T-helper 2 cell treated with Interferon-gamma antibody and Interleukin-4, amounts not matched to agents 5 μg/mL and 100 μg/mL, for 36 hours (primary cell): ENCODE data around the gene HLA-DMA.
A peak's percentile ranks its signal among the peaks of the same experiment; 100 is the strongest.

Source experiments
- DNase-seq: peaks from one replicate; pipeline ENCODE4 v3.0.0; 2021; ENCODE audit warnings: low spot score
- H3K27ac Mint-ChIP-seq: one replicate; pipeline ENCODE4 v1.8.0; 2021; ENCODE audit warnings: mild to moderate bottlenecking, mixed read lengths
- H3K27me3 Mint-ChIP-seq: one replicate; pipeline ENCODE4 v1.8.0; 2021; ENCODE audit warnings: low read depth, mixed read lengths
- H3K36me3 Mint-ChIP-seq: one replicate; pipeline ENCODE4 v1.8.0; 2021; ENCODE audit warnings: low read depth, mixed read lengths
- H3K4me1 Mint-ChIP-seq: one replicate; pipeline ENCODE4 v1.8.0; 2021; ENCODE audit warnings: low read depth, mixed read lengths
- H3K4me3 Mint-ChIP-seq: one replicate; pipeline ENCODE4 v1.8.0; 2022; ENCODE audit warnings: mild to moderate bottlenecking, moderate library complexity, mixed read lengths
- H3K9me3 Mint-ChIP-seq: one replicate; pipeline ENCODE4 v1.8.0; 2021; ENCODE audit warnings: mixed read lengths

Gene HLA-DMA

DNA sequence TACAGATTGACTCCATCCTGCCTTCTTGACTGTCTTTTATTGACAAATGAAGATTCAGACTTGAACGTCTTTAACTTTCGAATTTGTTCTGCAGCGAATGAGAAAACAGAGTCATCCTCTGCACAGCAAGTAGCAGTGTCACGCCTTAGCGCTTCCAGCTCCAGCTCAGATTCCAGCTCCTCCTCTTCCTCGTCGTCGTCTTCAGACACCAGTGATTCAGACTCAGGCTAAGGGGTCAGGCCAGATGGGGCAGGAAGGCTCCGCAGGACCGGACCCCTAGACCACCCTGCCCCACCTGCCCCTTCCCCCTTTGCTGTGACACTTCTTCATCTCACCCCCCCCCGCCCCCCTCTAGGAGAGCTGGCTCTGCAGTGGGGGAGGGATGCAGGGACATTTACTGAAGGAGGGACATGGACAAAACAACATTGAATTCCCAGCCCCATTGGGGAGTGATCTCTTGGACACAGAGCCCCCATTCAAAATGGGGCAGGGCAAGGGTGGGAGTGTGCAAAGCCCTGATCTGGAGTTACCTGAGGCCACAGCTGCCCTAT lies 27.7 kb upstream of the HLA-DMA start:
- H3K27ac Mint-ChIP-seq, result no peak overlapping the region
- H3K27me3 Mint-ChIP-seq, result no peaks in the 10 kb centered on the region
- H3K9me3 Mint-ChIP-seq, result no peaks in the 10 kb centered on the region
- peaks cover 67% of the 10 kb centered on the region for H3K36me3 Mint-ChIP-seq
- no peak overlapping the region for H3K4me3 Mint-ChIP-seq
- H3K4me1 Mint-ChIP-seq, result peaks cover 38% of the 10 kb centered on the region
- DNase-seq, result no peak

- DNase-seq, result no peak
- Mint-ChIP-seq H3K27me3 (no peaks in the 10 kb centered on the region), H3K9me3 (no peaks in the 10 kb centered on the region), H3K4me1 (peaks cover 44% of the 10 kb centered on the region), H3K4me3 (no peak overlapping the region), H3K36me3 (peaks cover 74% of the 10 kb centered on the region), H3K27ac (no peak overlapping the region)
Measured at GRCh38 chr6:32979720-32980487, 27.0 kb upstream of the HLA-DMA start.

- peak overlapping the region; percentile 24 for H3K4me3 Mint-ChIP-seq
Measured at GRCh38 chr6:32977953-32978324, 25.0 kb upstream of the HLA-DMA start.

DNA sequence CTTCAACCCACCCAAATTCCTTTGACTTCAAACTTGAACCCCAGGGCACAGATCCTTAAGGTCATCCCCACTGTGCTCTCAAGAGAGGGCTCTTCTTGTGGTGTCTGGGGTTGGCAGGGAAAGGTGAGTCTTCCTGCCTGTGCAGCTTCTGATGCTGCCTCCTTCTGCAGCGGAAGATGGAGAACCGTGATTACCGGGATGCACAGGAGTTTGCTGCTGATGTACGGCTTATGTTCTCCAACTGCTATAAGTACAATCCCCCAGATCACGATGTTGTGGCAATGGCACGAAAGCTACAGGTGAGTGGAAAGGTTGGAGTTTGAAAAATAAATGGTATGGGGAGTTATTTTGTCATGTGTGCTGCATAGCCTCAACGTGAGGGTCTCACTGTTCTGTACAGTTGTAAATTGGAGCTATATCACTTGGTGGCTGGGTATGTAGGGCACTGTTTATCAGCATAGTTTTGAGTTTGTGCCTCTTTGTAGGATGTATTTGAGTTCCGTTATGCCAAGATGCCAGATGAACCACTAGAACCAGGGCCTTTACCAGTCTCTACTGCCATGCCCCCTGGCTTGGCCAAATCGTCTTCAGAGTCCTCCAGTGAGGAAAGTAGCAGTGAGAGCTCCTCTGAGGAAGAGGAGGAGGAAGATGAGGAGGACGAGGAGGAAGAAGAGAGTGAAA lies 24.5 kb upstream of the HLA-DMA start:
- no peak for DNase-seq
- Mint-ChIP-seq H3K4me3 (peak overlapping the region; percentile 24), H3K9me3 (no peaks in the 10 kb centered on the region), H3K4me1 (peaks cover 35% of the 10 kb centered on the region), H3K36me3 (peaks cover 97% of the 10 kb centered on the region), H3K27me3 (no peaks in the 10 kb centered on the region), H3K27ac (peak overlapping the region; percentile 46)

More at GRCh38 chr6:32977953-32978324, 25.0 kb upstream of the HLA-DMA start:
- H3K27ac Mint-ChIP-seq, result peak overlapping the region; percentile 46
- H3K4me1 Mint-ChIP-seq, result peaks cover 35% of the 10 kb centered on the region
- no peak for DNase-seq
- H3K36me3 Mint-ChIP-seq, result peaks cover 93% of the 10 kb centered on the region
- no peaks in the 10 kb centered on the region for H3K27me3 Mint-ChIP-seq
- no peaks in the 10 kb centered on the region for H3K9me3 Mint-ChIP-seq

DNA sequence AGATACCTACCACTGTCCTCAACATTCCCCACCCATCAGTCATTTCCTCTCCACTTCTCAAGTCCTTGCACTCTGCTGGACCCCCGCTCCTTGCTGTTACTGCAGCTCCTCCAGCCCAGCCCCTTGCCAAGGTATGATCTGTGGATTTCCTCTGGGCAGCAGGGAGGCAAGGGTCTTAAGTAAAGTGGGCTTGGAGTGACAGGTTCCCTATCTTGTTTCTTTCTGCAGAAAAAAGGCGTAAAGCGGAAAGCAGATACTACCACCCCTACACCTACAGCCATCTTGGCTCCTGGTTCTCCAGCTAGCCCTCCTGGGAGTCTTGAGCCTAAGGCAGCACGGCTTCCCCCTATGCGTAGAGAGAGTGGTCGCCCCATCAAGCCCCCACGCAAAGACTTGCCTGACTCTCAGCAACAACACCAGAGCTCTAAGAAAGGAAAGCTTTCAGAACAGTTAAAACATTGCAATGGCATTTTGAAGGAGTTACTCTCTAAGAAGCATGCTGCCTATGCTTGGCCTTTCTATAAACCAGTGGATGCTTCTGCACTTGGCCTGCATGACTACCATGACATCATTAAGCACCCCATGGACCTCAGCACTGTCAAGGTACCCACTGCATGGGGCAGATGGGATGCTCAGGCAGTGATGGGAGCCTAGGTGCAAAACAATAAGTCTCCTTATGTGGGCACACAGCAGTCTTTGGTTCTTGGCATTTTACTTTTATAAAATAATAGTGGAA lies 23.6 kb upstream of the HLA-DMA start:
- Mint-ChIP-seq H3K4me3 (peak overlapping the region; percentile 93), H3K4me1 (peaks cover 32% of the 10 kb centered on the region), H3K9me3 (no peaks in the 10 kb centered on the region), H3K27me3 (no peaks in the 10 kb centered on the region), H3K27ac (peak overlapping the region; percentile 45), H3K36me3 (peaks cover 95% of the 10 kb centered on the region)
- DNase-seq, result no peak

DNA sequence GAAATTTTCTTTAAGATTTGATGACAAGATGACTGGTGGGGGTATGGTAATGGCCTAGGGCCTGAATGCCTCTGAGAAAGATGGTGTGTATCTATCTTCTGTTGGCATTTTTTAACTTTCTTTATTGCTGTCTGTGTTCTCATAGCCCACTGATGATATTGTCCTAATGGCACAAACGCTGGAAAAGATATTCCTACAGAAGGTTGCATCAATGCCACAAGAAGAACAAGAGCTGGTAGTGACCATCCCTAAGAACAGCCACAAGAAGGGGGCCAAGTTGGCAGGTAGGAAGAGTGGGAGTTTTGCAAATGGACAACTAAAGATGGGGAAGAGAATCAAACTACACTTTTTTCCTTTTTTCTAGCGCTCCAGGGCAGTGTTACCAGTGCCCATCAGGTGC lies 23.0 kb upstream of the HLA-DMA start:
- Mint-ChIP-seq H3K4me1 (peaks cover 32% of the 10 kb centered on the region), H3K4me3 (peak overlapping the region; percentile 93), H3K36me3 (peaks cover 96% of the 10 kb centered on the region), H3K27me3 (no peaks in the 10 kb centered on the region), H3K27ac (peak overlapping the region; percentile 10), H3K9me3 (no peaks in the 10 kb centered on the region)
- DNase-seq, result no peak

DNA sequence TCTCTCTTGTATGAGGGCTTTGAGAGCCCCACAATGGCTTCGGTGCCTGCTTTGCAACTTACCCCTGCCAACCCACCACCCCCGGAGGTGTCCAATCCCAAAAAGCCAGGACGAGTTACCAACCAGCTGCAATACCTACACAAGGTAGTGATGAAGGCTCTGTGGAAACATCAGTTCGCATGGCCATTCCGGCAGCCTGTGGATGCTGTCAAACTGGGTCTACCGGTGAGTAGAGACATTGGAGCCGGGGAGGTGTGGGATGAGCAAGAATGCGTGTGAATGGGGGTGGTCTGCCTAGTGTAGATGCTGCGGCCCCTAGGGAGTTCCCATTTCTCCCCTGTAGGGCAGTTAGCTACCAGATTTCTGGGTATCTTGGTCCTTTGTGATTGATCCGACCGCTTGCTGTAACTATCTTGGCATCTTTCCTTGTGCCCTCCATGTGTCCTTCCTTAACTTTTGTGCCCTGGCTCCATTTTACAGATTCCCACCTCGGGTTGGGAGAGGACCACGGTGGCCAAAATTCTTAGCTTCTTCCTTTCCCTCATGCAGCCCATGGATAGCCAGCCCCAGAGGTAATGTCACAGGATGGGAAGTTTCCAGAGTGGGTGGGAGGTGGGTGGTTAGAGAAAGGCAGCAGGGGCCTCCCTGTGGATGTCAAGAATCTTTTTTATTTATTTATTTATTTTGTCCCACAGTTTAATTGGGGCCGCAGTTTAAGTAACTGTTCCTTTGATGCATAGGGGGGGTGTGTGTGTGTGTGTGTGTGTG lies 21.8 kb upstream of the HLA-DMA start:
- H3K27ac Mint-ChIP-seq, result peak overlapping the region; percentile 4
- H3K4me3 Mint-ChIP-seq, result peak overlapping the region; percentile 93
- no peaks in the 10 kb centered on the region for H3K9me3 Mint-ChIP-seq
- peaks cover 94% of the 10 kb centered on the region for H3K36me3 Mint-ChIP-seq
- peaks cover 30% of the 10 kb centered on the region for H3K4me1 Mint-ChIP-seq
- DNase-seq, result no peak
- H3K27me3 Mint-ChIP-seq, result no peaks in the 10 kb centered on the region

GRCh38 chr6:32974016-32974333 lies 21.1 kb upstream of the HLA-DMA start:
- Mint-ChIP-seq H3K27ac (peak overlapping the region; percentile 99), H3K9me3 (no peaks in the 10 kb centered on the region), H3K4me1 (peaks cover 29% of the 10 kb centered on the region), H3K27me3 (no peaks in the 10 kb centered on the region), H3K36me3 (peaks cover 90% of the 10 kb centered on the region), H3K4me3 (peak overlapping the region; percentile 93)
- DNase-seq, result no peak

DNA sequence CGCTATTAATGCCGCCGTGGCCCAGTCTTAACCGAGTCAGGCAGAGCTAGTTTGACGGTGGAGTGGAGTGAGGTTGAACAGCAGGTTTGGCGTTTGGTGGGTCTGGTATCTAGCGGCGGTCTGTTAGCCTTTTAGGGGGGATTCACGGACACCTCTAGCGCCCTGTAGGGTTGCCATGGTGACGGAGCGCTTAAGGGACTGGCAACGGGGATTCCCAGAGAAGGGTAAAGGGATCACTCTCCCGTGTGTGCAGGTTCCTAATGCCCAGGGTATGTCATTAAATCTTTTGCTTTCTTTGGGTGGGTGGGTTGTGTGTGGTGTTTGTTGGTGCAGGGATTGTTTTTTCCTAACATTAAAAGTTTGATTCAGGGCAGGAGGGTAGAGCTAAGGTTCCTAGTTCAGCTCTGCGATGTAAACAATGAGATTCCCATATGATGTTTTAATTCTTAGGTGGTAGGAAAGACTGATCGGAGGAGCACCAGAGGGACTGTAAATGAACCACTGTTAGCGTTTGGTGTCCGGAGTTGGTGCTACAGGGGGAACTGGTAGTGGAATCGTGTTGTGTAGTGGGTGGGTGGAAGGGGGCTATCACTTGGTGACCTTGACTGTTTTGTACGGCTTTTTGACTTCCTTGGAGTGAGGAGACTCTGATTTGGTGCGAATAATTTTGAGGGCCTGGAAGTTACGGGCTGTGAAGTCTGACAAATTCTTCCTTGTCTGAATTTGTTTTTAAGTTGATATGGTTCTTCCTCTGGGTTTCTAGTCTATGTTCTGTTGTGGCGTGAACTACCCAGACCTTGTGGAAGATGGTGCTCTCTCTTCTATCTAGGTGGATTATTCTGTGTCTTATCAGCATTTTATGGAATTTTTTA lies 20.5 kb upstream of the HLA-DMA start:
- Mint-ChIP-seq H3K36me3 (peaks cover 84% of the 10 kb centered on the region), H3K4me1 (peaks cover 29% of the 10 kb centered on the region)
- DNase-seq, result peak; percentile 47

GRCh38 chr6:32972353-32973143 lies 19.7 kb upstream of the HLA-DMA start:
- Mint-ChIP-seq H3K36me3 (peaks cover 76% of the 10 kb centered on the region), H3K27me3 (no peaks in the 10 kb centered on the region)

More for the DNA sequence above, 20.5 kb upstream of the HLA-DMA start:
- peak overlapping the region; percentile 99 for H3K27ac Mint-ChIP-seq
- no peaks in the 10 kb centered on the region for H3K27me3 Mint-ChIP-seq
- H3K9me3 Mint-ChIP-seq, result no peaks in the 10 kb centered on the region
- H3K4me3 Mint-ChIP-seq, result peak overlapping the region; percentile 93

GRCh38 chr6:32971581-32972352 lies 18.9 kb upstream of the HLA-DMA start:
- H3K4me1 Mint-ChIP-seq, result peaks cover 26% of the 10 kb centered on the region
- H3K27me3 Mint-ChIP-seq, result no peaks in the 10 kb centered on the region
- peak; percentile 99 for DNase-seq
- H3K36me3 Mint-ChIP-seq, result peaks cover 68% of the 10 kb centered on the region
- peak overlapping the region; percentile 99 for H3K27ac Mint-ChIP-seq
- peak overlapping the region; percentile 93 for H3K4me3 Mint-ChIP-seq
- H3K9me3 Mint-ChIP-seq, result no peaks in the 10 kb centered on the region

More at GRCh38 chr6:32972353-32973143, 19.7 kb upstream of the HLA-DMA start:
- Mint-ChIP-seq H3K4me1 (peaks cover 26% of the 10 kb centered on the region), H3K9me3 (no peaks in the 10 kb centered on the region), H3K4me3 (peak overlapping the region; percentile 93), H3K27ac (peak overlapping the region; percentile 99)
- peak; percentile 62 for DNase-seq

- Mint-ChIP-seq H3K36me3 (peaks cover 62% of the 10 kb centered on the region), H3K4me1 (peaks cover 23% of the 10 kb centered on the region), H3K27me3 (no peaks in the 10 kb centered on the region), H3K4me3 (peak overlapping the region; percentile 93), H3K9me3 (no peaks in the 10 kb centered on the region), H3K27ac (peak overlapping the region; percentile 99)
- no peak for DNase-seq
Measured at GRCh38 chr6:32971242-32971580, 18.3 kb upstream of the HLA-DMA start.
